Keratinocyte (primary cell): Measurements from ENCODE around the gene ZP1. TPM values are rescaled to one million over a fixed set of nuclear protein-coding genes. Genes with fewer than 3 reads are reported as not detected.

Source experiments
- DNase-seq: peaks from one replicate; pipeline ENCODE4 v3.0.0-alpha.2; 2011; ENCODE audit warnings: low read depth, missing footprints, low spot score
- FAIRE-seq: peaks from 2 replicates; lab custom pipeline; 2011; peaks lifted over from hg19 to GRCh38; lab: Jason Lieb, UNC
- H2AFZ ChIP-seq: 2 replicates; pipeline ENCODE4 v1.6.0; 2012; ENCODE audit warnings: low read length, control low read depth, inconsistent platforms; ENCODE audit not compliant: control insufficient read depth
- H3K27ac ChIP-seq: 2 replicates; pipeline ENCODE4 v1.5.1; 2011; ENCODE audit warnings: low read length; ENCODE audit not compliant: control insufficient read depth, insufficient read depth
- H3K27me3 ChIP-seq: 3 replicates; pipeline ENCODE4 v1.6.0; 2011; ENCODE audit warnings: low read length; ENCODE audit not compliant: control insufficient read depth, insufficient read depth; ENCODE audit errors: extremely low read depth
- H3K36me3 ChIP-seq, 2 experiments: 2 replicates in 1 of 2; 3 replicates in 1 of 2; pipeline ENCODE4 v1.5.1; 2011; ENCODE audit warnings: low read length in 2 of 2, mild to moderate bottlenecking in 1 of 2; ENCODE audit not compliant: control insufficient read depth in 2 of 2, insufficient read depth in 2 of 2; ENCODE audit errors: extremely low read depth in 1 of 2
- H3K4me1 ChIP-seq: 3 replicates; pipeline ENCODE4 v1.5.1; 2011; ENCODE audit warnings: low read length; ENCODE audit not compliant: control insufficient read depth, insufficient read depth; ENCODE audit errors: extremely low read depth
- H3K4me2 ChIP-seq: 3 replicates; pipeline ENCODE4 v1.6.0; 2011; ENCODE audit warnings: low read depth, low read length; ENCODE audit not compliant: control insufficient read depth, insufficient read depth; ENCODE audit errors: extremely low read depth
- H3K4me3 ChIP-seq, 3 experiments: fragments of 200-600 bp in 1 of 3; sonication (generic) in 1 of 3; 2 replicates in 2 of 3; 3 replicates in 1 of 3; pipeline ENCODE4 v1.5.1; 2011 to 2016; ENCODE audit warnings: low read length in 3 of 3, mild to moderate bottlenecking in 3 of 3, control low read depth in 2 of 3, inconsistent platforms in 1 of 3, low read depth in 1 of 3, mixed read lengths in 1 of 3, mixed run types in 1 of 3, moderate library complexity in 1 of 3; ENCODE audit not compliant: control insufficient read depth in 2 of 3, insufficient read depth in 2 of 3; ENCODE audit errors: extremely low read depth in 1 of 3
- H3K79me2 ChIP-seq: 2 replicates; pipeline ENCODE4 v1.6.0; 2012; ENCODE audit warnings: low read length; ENCODE audit not compliant: control insufficient read depth, insufficient read depth
- H3K9ac ChIP-seq: 3 replicates; pipeline ENCODE4 v1.6.0; 2011; ENCODE audit warnings: low read length; ENCODE audit not compliant: control insufficient read depth, insufficient read depth; ENCODE audit errors: extremely low read depth
- H3K9me1 ChIP-seq: 3 replicates; pipeline ENCODE4 v1.6.0; 2011; ENCODE audit warnings: low read length; ENCODE audit not compliant: control insufficient read depth, insufficient read depth; ENCODE audit errors: extremely low read depth
- H3K9me3 ChIP-seq: 2 replicates; pipeline ENCODE4 v1.5.1; 2012; ENCODE audit warnings: low read depth, low read length; ENCODE audit not compliant: control insufficient read depth
- H4K20me1 ChIP-seq: 3 replicates; pipeline ENCODE4 v1.6.0; 2011; ENCODE audit warnings: low read length; ENCODE audit not compliant: control insufficient read depth, insufficient read depth; ENCODE audit errors: extremely low read depth
- EZH2 ChIP-seq: IDR thresholded peaks from one replicate; pipeline ENCODE4 v1.6.1; 2012; ENCODE audit warnings: inconsistent platforms, mild to moderate bottlenecking, low read length, moderate library complexity
- dilution Hi-C: fragments of 300-500 bp; cut with MboI; formaldehyde crosslinking; loops from one replicate; pipeline ENCODE4 v1.7.0; 2020; ENCODE audit warnings: low sequenced_read_pairs; ENCODE audit not compliant: extremely low pct_ligation_motif_present
- polyA minus RNA-seq, 3 experiments: library from RNA; depleted of rRNA, polyadenylated mRNA; stranded (reverse); fragments of >200 nt; gene quantifications; 1 replicate in 1 of 3; 2 replicates in 1 of 3; 3 replicates in 1 of 3; pipeline ENCODE4 v1.2.3, GENCODE V29; 2011
- polyA plus RNA-seq, 5 experiments: library from polyadenylated mRNA; depleted of rRNA in 3 of 5; stranded (reverse) in 3 of 5; stranded (forward) in 1 of 5; unstranded in 1 of 5; fragments of >200 nt; gene quantifications; 1 replicate in 1 of 5; 2 replicates in 3 of 5; 3 replicates in 1 of 5; pipeline versions ENCODE4 v1.2.1 to v1.2.3, GENCODE V29; 2011 to 2012; ENCODE audit warnings: missing spikeins in 2 of 5, low read depth in 1 of 5, low replicate concordance in 1 of 5
- TF ChIP-seq, protein P1 (sequence below), 3 experiments: IDR thresholded peaks in 1 of 3; conservative IDR thresholded peaks in 1 of 3; optimal IDR thresholded peaks in 1 of 3; 2 replicates in 2 of 3; 3 replicates in 1 of 3; pipeline versions ENCODE3 to v1.5.1; 2011; ENCODE audit warnings: low read length in 3 of 3, mild to moderate bottlenecking in 3 of 3, moderate library complexity in 2 of 3, control low read depth in 1 of 3, inconsistent platforms in 1 of 3; ENCODE audit not compliant: insufficient read depth in 2 of 3; ENCODE audit errors: extremely low read depth in 1 of 3

ZP1 gene, protein sequence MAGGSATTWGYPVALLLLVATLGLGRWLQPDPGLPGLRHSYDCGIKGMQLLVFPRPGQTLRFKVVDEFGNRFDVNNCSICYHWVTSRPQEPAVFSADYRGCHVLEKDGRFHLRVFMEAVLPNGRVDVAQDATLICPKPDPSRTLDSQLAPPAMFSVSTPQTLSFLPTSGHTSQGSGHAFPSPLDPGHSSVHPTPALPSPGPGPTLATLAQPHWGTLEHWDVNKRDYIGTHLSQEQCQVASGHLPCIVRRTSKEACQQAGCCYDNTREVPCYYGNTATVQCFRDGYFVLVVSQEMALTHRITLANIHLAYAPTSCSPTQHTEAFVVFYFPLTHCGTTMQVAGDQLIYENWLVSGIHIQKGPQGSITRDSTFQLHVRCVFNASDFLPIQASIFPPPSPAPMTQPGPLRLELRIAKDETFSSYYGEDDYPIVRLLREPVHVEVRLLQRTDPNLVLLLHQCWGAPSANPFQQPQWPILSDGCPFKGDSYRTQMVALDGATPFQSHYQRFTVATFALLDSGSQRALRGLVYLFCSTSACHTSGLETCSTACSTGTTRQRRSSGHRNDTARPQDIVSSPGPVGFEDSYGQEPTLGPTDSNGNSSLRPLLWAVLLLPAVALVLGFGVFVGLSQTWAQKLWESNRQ
- polyA plus RNA-seq (not detected in 3 replicates), polyA minus RNA-seq (not detected in 3 replicates)
- not detected for polyA plus RNA-seq (2011; ENCODE audit: low read depth)
- polyA plus RNA-seq (2011; cell fraction: cytosol; rRNA removed), result not detected in 2 replicates
- not detected in 2 replicates for polyA plus RNA-seq (2011; cell fraction: nucleus; rRNA removed)
- polyA plus RNA-seq (2012; ENCODE audit: low replicate concordance), result not detected in 2 replicates
- not detected for polyA minus RNA-seq (2011; cell fraction: cytosol; rRNA and poly(A)+ RNA removed)
- not detected in 2 replicates for polyA minus RNA-seq (2011; cell fraction: nucleus; rRNA and poly(A)+ RNA removed)

DNA sequence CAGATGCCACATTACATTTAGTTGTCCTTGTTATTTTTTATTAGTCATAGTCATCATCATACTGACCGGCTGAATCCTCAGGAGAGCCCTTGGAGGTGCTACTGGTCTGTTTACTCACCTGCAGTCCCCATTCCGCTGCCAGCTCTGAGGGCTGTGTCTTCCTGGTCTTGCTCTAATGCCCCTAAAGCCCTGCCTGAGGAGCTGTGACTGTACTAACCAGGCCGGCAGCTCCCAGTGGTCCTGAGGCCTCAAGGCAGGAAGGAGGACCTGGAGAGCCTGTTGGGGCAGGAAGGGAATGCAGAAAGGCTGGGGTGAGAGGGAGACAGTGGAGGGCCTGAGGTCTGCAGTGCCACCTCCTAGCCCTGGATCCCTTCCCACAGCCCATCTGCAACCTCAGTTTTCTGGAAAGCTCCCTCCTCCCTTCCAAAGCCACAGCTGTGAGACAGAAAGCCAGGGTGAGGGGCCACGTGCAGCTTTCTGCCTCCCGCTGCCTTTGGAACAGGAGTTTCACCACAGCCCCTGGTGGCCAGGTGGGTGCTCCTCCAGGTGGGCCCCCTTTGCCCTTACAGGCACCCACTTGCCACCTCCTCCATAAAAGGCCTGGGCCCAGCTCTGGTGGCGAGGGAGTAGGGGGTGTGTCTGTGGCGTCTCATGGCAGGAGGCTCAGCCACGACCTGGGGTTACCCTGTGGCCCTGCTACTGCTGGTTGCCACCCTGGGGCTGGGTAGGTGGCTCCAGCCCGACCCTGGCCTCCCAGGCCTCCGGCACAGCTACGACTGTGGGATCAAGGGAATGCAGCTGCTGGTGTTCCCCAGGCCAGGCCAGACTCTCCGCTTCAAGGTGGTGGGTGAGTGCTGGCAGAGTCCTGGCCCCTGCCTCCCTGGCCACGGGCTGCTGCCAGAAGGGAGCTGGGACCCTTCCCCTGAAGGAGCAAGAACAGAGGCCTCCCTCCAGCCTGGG lies at the start of gene ZP1:
Gene ZP1, plus strand, starts transcription at position 632 of the 960 bp plus-strand sequence. Its CDS starts 20 bp downstream, at position 652.
- H3K27ac ChIP-seq, result no peak within 1 kb of the TSS
- H3K27me3 ChIP-seq, result no peaks in the 10 kb centered on the region
- TF ChIP-seq, protein P1, sequence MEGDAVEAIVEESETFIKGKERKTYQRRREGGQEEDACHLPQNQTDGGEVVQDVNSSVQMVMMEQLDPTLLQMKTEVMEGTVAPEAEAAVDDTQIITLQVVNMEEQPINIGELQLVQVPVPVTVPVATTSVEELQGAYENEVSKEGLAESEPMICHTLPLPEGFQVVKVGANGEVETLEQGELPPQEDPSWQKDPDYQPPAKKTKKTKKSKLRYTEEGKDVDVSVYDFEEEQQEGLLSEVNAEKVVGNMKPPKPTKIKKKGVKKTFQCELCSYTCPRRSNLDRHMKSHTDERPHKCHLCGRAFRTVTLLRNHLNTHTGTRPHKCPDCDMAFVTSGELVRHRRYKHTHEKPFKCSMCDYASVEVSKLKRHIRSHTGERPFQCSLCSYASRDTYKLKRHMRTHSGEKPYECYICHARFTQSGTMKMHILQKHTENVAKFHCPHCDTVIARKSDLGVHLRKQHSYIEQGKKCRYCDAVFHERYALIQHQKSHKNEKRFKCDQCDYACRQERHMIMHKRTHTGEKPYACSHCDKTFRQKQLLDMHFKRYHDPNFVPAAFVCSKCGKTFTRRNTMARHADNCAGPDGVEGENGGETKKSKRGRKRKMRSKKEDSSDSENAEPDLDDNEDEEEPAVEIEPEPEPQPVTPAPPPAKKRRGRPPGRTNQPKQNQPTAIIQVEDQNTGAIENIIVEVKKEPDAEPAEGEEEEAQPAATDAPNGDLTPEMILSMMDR (optimal IDR thresholded peaks at IDR 0.05 in 1 of 3, IDR thresholded peaks at IDR 0.05 in 1 of 3, conservative IDR thresholded peaks at IDR 0.05 in 1 of 3; ENCODE audit: extremely low read depth in 1 of 3, insufficient read depth in 2 of 3, low read length in 3 of 3), result no peak
- TF ChIP-seq EZH2, result no peak
- no peak within 1 kb of the TSS for H2AFZ ChIP-seq
- H3K4me2 ChIP-seq, result no peak within 1 kb of the TSS
- FAIRE-seq (no peak), DNase-seq (no peak)
- no peaks in the 10 kb centered on the region for H3K9me3 ChIP-seq
- H3K36me3 ChIP-seq, result no peaks in the 10 kb centered on the region
- H3K79me2 ChIP-seq, result no peaks in the 10 kb centered on the region
- dilution Hi-C loops, result no loop called here
- no peak within 1 kb of the TSS for H3K4me3 ChIP-seq
- no peaks in the 10 kb centered on the region for H3K9me1 ChIP-seq
- H4K20me1 ChIP-seq, result no peaks in the 10 kb centered on the region
- H3K9ac ChIP-seq, result no peak within 1 kb of the TSS
- no peaks in the 10 kb centered on the region for H3K4me1 ChIP-seq

DNA sequence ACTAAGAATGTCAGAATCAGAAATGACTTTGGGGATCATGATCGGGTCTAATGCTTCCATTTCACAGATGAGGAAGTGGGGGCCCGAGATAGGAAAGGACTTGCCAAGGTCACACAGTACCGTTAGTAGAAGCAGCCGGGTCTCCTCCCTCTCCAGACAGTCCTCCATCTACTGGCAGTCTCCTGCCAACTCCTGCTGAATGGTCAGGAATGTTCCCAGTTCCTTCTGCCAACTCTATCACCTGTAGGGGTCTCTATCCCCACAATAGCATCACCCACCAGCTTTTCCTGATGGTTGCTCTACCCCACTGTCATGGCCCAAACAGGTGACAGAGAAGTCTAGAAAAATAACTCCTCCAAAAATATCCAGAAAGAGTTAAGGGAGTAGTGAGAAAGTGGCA lies 49.3 kb upstream of the ZP1 start:
- H3K36me3 ChIP-seq, result no peaks in the 10 kb centered on the region
- no peaks in the 10 kb centered on the region for H3K9me3 ChIP-seq
- dilution Hi-C loops, result no loop called here
- H2AFZ ChIP-seq, result no peak overlapping the region
- FAIRE-seq (no peak), DNase-seq (no peak)
- H3K4me2 ChIP-seq, result no peak overlapping the region
- H3K79me2 ChIP-seq, result no peaks in the 10 kb centered on the region
- no peak overlapping the region for H3K4me3 ChIP-seq
- H3K27me3 ChIP-seq, result peaks cover 4% of the 10 kb centered on the region
- no peak overlapping the region for H3K9ac ChIP-seq
- no peaks in the 10 kb centered on the region for H3K9me1 ChIP-seq
- TF ChIP-seq, protein P1 (optimal IDR thresholded peaks at IDR 0.05 in 1 of 3, IDR thresholded peaks at IDR 0.05 in 1 of 3, conservative IDR thresholded peaks at IDR 0.05 in 1 of 3; ENCODE audit: extremely low read depth in 1 of 3, insufficient read depth in 2 of 3, low read length in 3 of 3), result no peak
- TF ChIP-seq EZH2, result no peak
- no peaks in the 10 kb centered on the region for H3K4me1 ChIP-seq
- no peaks in the 10 kb centered on the region for H4K20me1 ChIP-seq
- H3K27ac ChIP-seq, result no peak overlapping the region
